ENCODE data around the gene AASS. TPM values are rescaled to one million over a fixed set of nuclear protein-coding genes. Genes with fewer than 3 reads are reported as not detected.

Gene AASS
- total and polyA plus RNA-seq, 7 donors = 2.8 to 9.6 (median 4.8) TPM

DNA sequence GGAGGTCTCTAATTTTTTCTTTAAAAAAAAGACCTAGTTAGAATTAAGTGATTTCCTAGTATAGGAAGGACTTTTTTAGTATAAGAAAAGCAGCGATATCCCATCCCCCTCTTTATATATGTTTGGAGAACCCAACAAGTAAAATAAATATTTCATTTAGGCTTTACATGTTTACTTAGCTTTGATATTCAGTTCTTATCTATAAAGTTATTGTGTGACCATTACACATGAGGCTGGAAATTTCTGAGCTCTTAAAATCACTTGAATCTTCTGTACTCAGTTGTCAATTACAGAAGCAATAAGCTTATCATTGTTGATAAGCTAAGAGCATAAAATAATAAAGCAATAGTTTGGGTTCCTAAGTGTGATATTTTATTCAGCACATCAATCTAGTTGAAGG, 89.7 kb downstream of the AASS start:
- TF ChIP-seq, protein P1, sequence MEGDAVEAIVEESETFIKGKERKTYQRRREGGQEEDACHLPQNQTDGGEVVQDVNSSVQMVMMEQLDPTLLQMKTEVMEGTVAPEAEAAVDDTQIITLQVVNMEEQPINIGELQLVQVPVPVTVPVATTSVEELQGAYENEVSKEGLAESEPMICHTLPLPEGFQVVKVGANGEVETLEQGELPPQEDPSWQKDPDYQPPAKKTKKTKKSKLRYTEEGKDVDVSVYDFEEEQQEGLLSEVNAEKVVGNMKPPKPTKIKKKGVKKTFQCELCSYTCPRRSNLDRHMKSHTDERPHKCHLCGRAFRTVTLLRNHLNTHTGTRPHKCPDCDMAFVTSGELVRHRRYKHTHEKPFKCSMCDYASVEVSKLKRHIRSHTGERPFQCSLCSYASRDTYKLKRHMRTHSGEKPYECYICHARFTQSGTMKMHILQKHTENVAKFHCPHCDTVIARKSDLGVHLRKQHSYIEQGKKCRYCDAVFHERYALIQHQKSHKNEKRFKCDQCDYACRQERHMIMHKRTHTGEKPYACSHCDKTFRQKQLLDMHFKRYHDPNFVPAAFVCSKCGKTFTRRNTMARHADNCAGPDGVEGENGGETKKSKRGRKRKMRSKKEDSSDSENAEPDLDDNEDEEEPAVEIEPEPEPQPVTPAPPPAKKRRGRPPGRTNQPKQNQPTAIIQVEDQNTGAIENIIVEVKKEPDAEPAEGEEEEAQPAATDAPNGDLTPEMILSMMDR (IDR thresholded peaks at IDR 0.05) = no peak
- Histone ChIP-seq H3K27me3 (ENCODE audit: insufficient read depth in 3 of 3, low read length in 2 of 3) (no peaks in the 10 kb centered on the region), H3K4me3 (no peak overlapping the region), H3K9me3 (no peaks in the 10 kb centered on the region), H3K36me3 (ENCODE audit: insufficient read depth in 1 of 2, low read depth in 1 of 2) (no peaks in the 10 kb centered on the region), H3K4me1 (no peaks in the 10 kb centered on the region), H3K27ac (no peak overlapping the region)
- intact Hi-C loops (cut with DNase I) = no loop called here
- 97 to 100% (median 100%) methylated on average over 1 of the region's 1 CpG for WGBS, 3 donors
- ATAC-seq (no peak), DNase-seq (no peak)

DNA sequence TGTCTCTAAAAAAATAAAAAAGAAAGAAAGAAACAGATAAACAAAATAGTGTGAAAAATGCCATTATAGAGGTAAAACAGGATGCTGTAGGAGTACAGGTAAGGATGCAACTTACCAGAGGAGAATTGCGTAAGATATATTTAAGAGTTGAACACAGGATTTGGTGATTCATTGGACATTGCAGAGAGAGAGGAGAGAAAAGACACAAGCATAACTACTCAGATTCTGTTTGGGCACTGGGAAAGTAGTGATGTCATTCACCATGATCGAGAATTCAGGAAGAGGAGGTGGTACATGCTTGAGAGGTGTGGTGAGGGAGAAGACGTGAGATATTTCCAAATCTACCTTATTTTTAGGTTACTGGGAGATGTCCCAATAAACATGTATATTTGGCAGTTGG, 97.6 kb downstream of the AASS start:
- Histone ChIP-seq H3K4me3 (no peak overlapping the region), H3K27ac (no peak overlapping the region), H3K9me3 (no peaks in the 10 kb centered on the region), H3K4me1 (no peaks in the 10 kb centered on the region), H3K36me3 (ENCODE audit: insufficient read depth in 1 of 2, low read depth in 1 of 2) (no peaks in the 10 kb centered on the region), H3K27me3 (ENCODE audit: insufficient read depth in 3 of 3, low read length in 2 of 3) (peaks cover 0 to 2% (median 0%) of the 10 kb centered on the region in 3 donors)
- intact Hi-C loops (cut with DNase I) = no loop called here
- WGBS, 3 donors = 79 to 87% (median 82%) methylated on average over 3 of the region's 3 CpGs
- ATAC-seq = no peak
- DNase-seq = no peak
- TF ChIP-seq, protein P1 (IDR thresholded peaks at IDR 0.05) = no peak

- DNase-seq = no peak
- Histone ChIP-seq H3K27ac (no peak overlapping the region), H3K9me3 (no peaks in the 10 kb centered on the region), H3K4me3 (no peak overlapping the region), H3K36me3 (ENCODE audit: insufficient read depth in 1 of 2, low read depth in 1 of 2) (no peaks in the 10 kb centered on the region), H3K4me1 (no peaks in the 10 kb centered on the region), H3K27me3 (ENCODE audit: insufficient read depth in 3 of 3, low read length in 2 of 3) (peaks cover 0 to under 1% (median 0%) of the 10 kb centered on the region in 3 donors)
- TF ChIP-seq, protein P1 (IDR thresholded peaks at IDR 0.05) = no peak
- WGBS, 3 donors = 87 to 90% (median 88%) methylated on average over 3 of the region's 3 CpGs
- intact Hi-C loops (cut with DNase I) = no loop called here
- no peak for ATAC-seq
Observed at GRCh38 chr7:122040147-122040546, 103.9 kb downstream of the AASS start.

DNA sequence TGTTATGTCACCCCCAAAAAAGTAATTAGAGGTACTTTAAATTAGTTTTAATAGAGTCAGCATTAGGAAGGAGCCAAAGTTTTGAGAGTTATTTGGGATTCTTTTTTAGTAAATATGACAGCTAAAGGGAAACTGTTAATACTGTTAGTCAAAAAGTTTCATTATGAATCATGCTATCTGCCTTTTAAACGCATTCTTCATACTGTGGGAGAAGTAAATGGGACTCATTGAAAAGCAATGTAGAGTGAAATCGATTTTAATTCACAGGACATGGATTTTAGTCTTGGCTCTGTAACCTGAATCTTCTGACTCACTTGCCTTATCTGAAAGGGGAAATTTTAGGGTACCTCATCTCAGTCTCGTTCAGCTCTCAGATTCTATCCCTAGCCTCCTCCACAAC, 105.1 kb downstream of the AASS start:
- TF ChIP-seq, protein P1 (IDR thresholded peaks at IDR 0.05) = no peak
- Histone ChIP-seq H3K36me3 (ENCODE audit: insufficient read depth in 1 of 2, low read depth in 1 of 2) (no peaks in the 10 kb centered on the region), H3K4me3 (no peak overlapping the region), H3K4me1 (no peaks in the 10 kb centered on the region), H3K27me3 (ENCODE audit: insufficient read depth in 3 of 3, low read length in 2 of 3) (no peaks in the 10 kb centered on the region), H3K9me3 (no peaks in the 10 kb centered on the region), H3K27ac (no peak overlapping the region)
- 26 to 40% (median 29%) methylated on average over 3 of the region's 3 CpGs for WGBS, 3 donors
- ATAC-seq (no peak), DNase-seq (no peak)
- intact Hi-C loops (cut with DNase I) = no loop called here

GRCh38 chr7:122038134-122038533, 105.9 kb downstream of the AASS start:
- TF ChIP-seq, protein P1 (IDR thresholded peaks at IDR 0.05) = no peak
- Histone ChIP-seq H3K36me3 (ENCODE audit: insufficient read depth in 1 of 2, low read depth in 1 of 2) (no peaks in the 10 kb centered on the region), H3K27me3 (ENCODE audit: insufficient read depth in 3 of 3, low read length in 2 of 3) (no peaks in the 10 kb centered on the region), H3K9me3 (no peaks in the 10 kb centered on the region), H3K27ac (no peak overlapping the region), H3K4me3 (no peak overlapping the region), H3K4me1 (no peaks in the 10 kb centered on the region)
- intact Hi-C loops (cut with DNase I) = no loop called here
- 33 to 47% (median 44%) methylated on average over 3 of the region's 3 CpGs for WGBS, 3 donors
- ATAC-seq (no peak), DNase-seq (no peak)
